CD14-positive monocyte (primary cell): ENCODE measurements around the gene GSKIP. TPM values are rescaled to one million over a fixed set of nuclear protein-coding genes. Genes with fewer than 3 reads are reported as not detected.
A peak's percentile ranks its signal among the peaks of the same experiment; 100 is the strongest.

Source experiments
- DNase-seq, 3 donors: peaks; one replicate each; pipeline ENCODE4 v3.0.0-alpha.2; 2011 to 2022
- H2AFZ ChIP-seq: 2 replicates; pipeline ENCODE4 v1.6.0; 2012; ENCODE audit warnings: mild to moderate bottlenecking, low read depth, low read length, inconsistent platforms; ENCODE audit not compliant: insufficient read depth, poor library complexity, severe bottlenecking
- H3K27ac ChIP-seq, 2 donors: 1 replicate in 1 of 2; 2 replicates in 1 of 2; pipeline ENCODE4 v1.5.1; 2012 to 2013; ENCODE audit warnings: low read length in 2 of 2, control low read depth in 1 of 2, inconsistent platforms in 1 of 2, low read depth in 1 of 2, mild to moderate bottlenecking in 1 of 2
- H3K27me3 ChIP-seq, 2 donors: one replicate each; pipeline versions ENCODE4 v1.6.0 to v1.6.1; 2011 to 2013; ENCODE audit warnings: low read length in 2 of 2; ENCODE audit not compliant: control insufficient read depth in 2 of 2, insufficient read depth in 2 of 2
- H3K36me3 ChIP-seq, 2 donors: replicated peaks in 1 of 2; 1 replicate in 1 of 2; 2 replicates in 1 of 2; pipeline versions ENCODE4 v1.5.1 to v1.6.1; 2012 to 2013; ENCODE audit warnings: low read length in 2 of 2, control low read depth in 1 of 2, inconsistent platforms in 1 of 2, mild to moderate bottlenecking in 1 of 2; ENCODE audit not compliant: insufficient read depth in 2 of 2, control insufficient read depth in 1 of 2
- H3K4me1 ChIP-seq, 2 donors: 1 replicate in 1 of 2; 2 replicates in 1 of 2; pipeline versions ENCODE4 v1.5.1 to v1.6.1; 2012 to 2013; ENCODE audit warnings: low read length in 2 of 2, control low read depth in 1 of 2, inconsistent platforms in 1 of 2, mild to moderate bottlenecking in 1 of 2, moderate library complexity in 1 of 2; ENCODE audit not compliant: insufficient read depth in 2 of 2, control insufficient read depth in 1 of 2
- H3K4me2 ChIP-seq: replicated peaks from 2 replicates; pipeline ENCODE3; 2012; ENCODE audit warnings: low read length, moderate library complexity, mild to moderate bottlenecking; ENCODE audit not compliant: poor library complexity, severe bottlenecking; ENCODE audit errors: extremely low read depth
- H3K4me3 ChIP-seq, 3 experiments: fragments of 200-600 bp in 1 of 3; sonication (generic) in 1 of 3; replicated peaks in 1 of 3; 1 replicate in 2 of 3; 2 replicates in 1 of 3; pipeline ENCODE4 v1.5.1; 2011 to 2013; ENCODE audit warnings: low read length in 3 of 3, mild to moderate bottlenecking in 3 of 3, control low read depth in 2 of 3, low read depth in 2 of 3, inconsistent platforms in 1 of 3, moderate library complexity in 1 of 3
- H3K79me2 ChIP-seq: 2 replicates; pipeline ENCODE4 v1.6.0; 2012; ENCODE audit warnings: mild to moderate bottlenecking, control low read depth, inconsistent platforms, low read length, moderate library complexity; ENCODE audit not compliant: insufficient read depth
- H3K9ac ChIP-seq: 2 replicates; pipeline ENCODE4 v1.6.0; 2017; ENCODE audit warnings: low read length, mild to moderate bottlenecking; ENCODE audit not compliant: insufficient read depth, poor library complexity, severe bottlenecking
- H3K9me3 ChIP-seq, 2 donors: replicated peaks in 1 of 2; 1 replicate in 1 of 2; 2 replicates in 1 of 2; pipeline versions ENCODE4 v1.5.1 to v1.6.1; 2012 to 2013; ENCODE audit warnings: low read length in 2 of 2, control low read depth in 1 of 2; ENCODE audit not compliant: control insufficient read depth in 1 of 2, insufficient read depth in 1 of 2
- H4K20me1 ChIP-seq: 2 replicates; pipeline ENCODE4 v1.6.0; 2012; ENCODE audit warnings: mild to moderate bottlenecking, low read length, control low read depth, moderate library complexity; ENCODE audit not compliant: insufficient read depth
- H3K27ac Mint-ChIP-seq, 7 donors: one replicate each; pipeline ENCODE4 v1.8.0; 2020; ENCODE audit warnings: mild to moderate bottlenecking in 7 of 7, mixed read lengths in 7 of 7, moderate library complexity in 6 of 7, inconsistent platforms in 2 of 7
- H3K27me3 Mint-ChIP-seq, 3 donors: one replicate each; pipeline ENCODE4 v1.8.0; 2021 to 2022; ENCODE audit warnings: low read depth in 3 of 3, mild to moderate bottlenecking in 3 of 3, mixed read lengths in 3 of 3, moderate library complexity in 3 of 3, inconsistent platforms in 1 of 3
- H3K36me3 Mint-ChIP-seq, 2 donors: one replicate each; pipeline ENCODE4 v1.8.0; 2020; ENCODE audit warnings: mixed read lengths in 2 of 2, inconsistent platforms in 1 of 2, mild to moderate bottlenecking in 1 of 2
- H3K4me1 Mint-ChIP-seq: one replicate; pipeline ENCODE4 v1.8.0; 2020; ENCODE audit warnings: mild to moderate bottlenecking, mixed read lengths
- H3K4me3 Mint-ChIP-seq, 2 donors: one replicate each; pipeline ENCODE4 v1.8.0; 2020; ENCODE audit warnings: mild to moderate bottlenecking in 2 of 2, mixed read lengths in 2 of 2, moderate library complexity in 1 of 2
- H3K9me3 Mint-ChIP-seq, 7 donors: one replicate each; pipeline ENCODE4 v1.8.0; 2020 to 2022; ENCODE audit warnings: mixed read lengths in 7 of 7, mild to moderate bottlenecking in 6 of 7, moderate library complexity in 6 of 7, inconsistent platforms in 2 of 7
- CTCF ChIP-seq: fragments of 200-600 bp; IDR thresholded peaks from one replicate; pipeline ENCODE4 v1.8.0; 2022; ENCODE audit warnings: antibody characterized with exemption, mild to moderate bottlenecking
- WGBS: methylation state at CpG from one replicate; pipeline ENCODE4 v1.1.5; 2013; ENCODE audit warnings: missing lambda C conversion rate; ENCODE audit not compliant: insufficient coverage; 5-methylcytosine and 5-hydroxymethylcytosine counted together
- intact Hi-C, 2 donors: fragments of 100-400 bp; cut with micrococcal nuclease; formaldehyde crosslinking; loops; one replicate each; pipeline versions ENCODE4 v1.15.0 to v1.15.1; 2023
- polyA plus RNA-seq, 3 donors: library from polyadenylated mRNA; depleted of rRNA in 1 of 3; unstranded in 2 of 3; stranded (reverse) in 1 of 3; fragments of 300-500 nt in 2 of 3; fragments of >200 nt in 1 of 3; fragmentation: Illumina TruSeq in 2 of 3; gene quantifications; 1 replicate in 2 of 3; 2 replicates in 1 of 3; pipeline ENCODE4 v1.2.3, GENCODE V29; 2012 to 2021

Gene GSKIP
- polyA plus RNA-seq, 3 donors = 3.1 to 24.7 (median 20.7) TPM

- Mint-ChIP-seq H3K27ac (no peak overlapping the region), H3K36me3 (peaks cover 0 to 4% of the 10 kb centered on the region in 2 donors), H3K27me3 (no peaks in the 10 kb centered on the region), H3K4me3 (peak overlapping the region in 1 of 2 donors; percentile 34), H3K9me3 (peaks cover 0 to 7% (median 1%) of the 10 kb centered on the region in 7 donors), H3K4me1 (peaks cover 41% of the 10 kb centered on the region)
- Histone ChIP-seq H4K20me1 (peaks cover 9% of the 10 kb centered on the region), H3K4me1 (peaks cover 26 to 33% of the 10 kb centered on the region in 2 donors), H3K4me2 (no peak overlapping the region), H3K27ac (no peak overlapping the region), H3K79me2 (peaks cover 51% of the 10 kb centered on the region), H3K9me3 (no peaks in the 10 kb centered on the region), H2AFZ (no peak overlapping the region), H3K9ac (no peak overlapping the region), H3K27me3 (no peaks in the 10 kb centered on the region), H3K36me3 (no peaks in the 10 kb centered on the region), H3K4me3 (no peak overlapping the region)
- 67% methylated on average over 1 of the region's 1 CpG for WGBS
- DNase-seq = no peak
- TF ChIP-seq CTCF = no peak
- intact Hi-C loops = loop anchor here in 1 of 2 donors (10.0 kb wide), 1 partner anchor 140 kb away; the partner anchor contains the start of gene PAPOLA
These were observed 1.6 kb downstream of the GSKIP start for GRCh38 chr14:96364962-96365361.

GRCh38 chr14:96368534-96368933, 5.2 kb downstream of the GSKIP start:
- TF ChIP-seq CTCF = no peak
- no peak overlapping the region for H3K9ac ChIP-seq
- DNase-seq = no peak
- Mint-ChIP-seq H3K27ac (peak overlapping the region in 1 of 7 donors; percentile 46), H3K4me1 (peaks cover 20% of the 10 kb centered on the region), H3K9me3 (peaks cover 0 to 7% (median 2%) of the 10 kb centered on the region in 7 donors), H3K4me3 (no peak overlapping the region), H3K36me3 (peaks cover 0 to 2% of the 10 kb centered on the region in 2 donors), H3K27me3 (no peaks in the 10 kb centered on the region)
- H3K27ac ChIP-seq = no peak overlapping the region
- intact Hi-C loops = loop anchor here in 1 of 2 donors (10.0 kb wide), 1 partner anchor 136 kb away; the partner anchor contains the start of gene PAPOLA
- peaks cover 9% of the 10 kb centered on the region for H4K20me1 ChIP-seq
- no peaks in the 10 kb centered on the region for H3K9me3 ChIP-seq
- peaks cover 38% of the 10 kb centered on the region for H3K79me2 ChIP-seq
- no peak overlapping the region for H2AFZ ChIP-seq
- H3K4me2 ChIP-seq = no peak overlapping the region
- H3K4me1 ChIP-seq = peaks cover 12 to 16% of the 10 kb centered on the region in 2 donors
- H3K27me3 ChIP-seq = no peaks in the 10 kb centered on the region
- no peak overlapping the region for H3K4me3 ChIP-seq
- H3K36me3 ChIP-seq = no peaks in the 10 kb centered on the region
- WGBS = 100% methylated on average over 1 of the region's 1 CpG
